Stimulated activated CD4-positive, alpha-beta T cell treated with anti-CD3 and anti-CD28 coated beads, Interleukin-1b, Interleukin-23, amount 100 ng/mL, for 24 hours (primary cell): ENCODE measurements around the gene PTGER2.

Experiments used
- DNase-seq, 4 experiments: peaks; one replicate each; pipeline ENCODE4 v3.0.0-alpha.2; 2020; ENCODE audit warnings: low read depth in 4 of 4, low spot score in 1 of 4

PTGER2 gene

GRCh38 chr14:52338051-52338681 is 24.1 kb downstream of the PTGER2 start:
- no peak for DNase-seq

- no peak for DNase-seq
These were observed 25.1 kb downstream of the PTGER2 start for GRCh38 chr14:52339262-52339661.

- DNase-seq, result no peak
These were observed 28.9 kb downstream of the PTGER2 start for GRCh38 chr14:52342849-52343596.

GRCh38 chr14:52346778-52347177 is 32.7 kb downstream of the PTGER2 start:
- DNase-seq, result no peak

GRCh38 chr14:52348279-52348678 is 34.2 kb downstream of the PTGER2 start:
- DNase-seq, result no peak

GRCh38 chr14:52348776-52349175 is 34.7 kb downstream of the PTGER2 start:
- no peak for DNase-seq

GRCh38 chr14:52349731-52350130 is 35.6 kb downstream of the PTGER2 start:
- DNase-seq, result no peak

GRCh38 chr14:52350445-52350844 is 36.3 kb downstream of the PTGER2 start:
- no peak for DNase-seq

- DNase-seq, result no peak
These were observed 37.3 kb downstream of the PTGER2 start for GRCh38 chr14:52351233-52352060.

- no peak for DNase-seq
These were observed 38.0 kb downstream of the PTGER2 start for GRCh38 chr14:52352061-52352491.

- DNase-seq, result no peak
These were observed 38.5 kb downstream of the PTGER2 start for GRCh38 chr14:52352569-52352968.

GRCh38 chr14:52354242-52354641 is 40.1 kb downstream of the PTGER2 start:
- DNase-seq, result no peak

GRCh38 chr14:52355016-52355431 is 40.9 kb downstream of the PTGER2 start:
- DNase-seq, result no peak

- DNase-seq, result no peak
These were observed 41.4 kb downstream of the PTGER2 start for GRCh38 chr14:52355526-52355925.

- no peak for DNase-seq
These were observed 41.9 kb downstream of the PTGER2 start for GRCh38 chr14:52356025-52356424.

- no peak for DNase-seq
These were observed 46.7 kb downstream of the PTGER2 start for GRCh38 chr14:52360831-52361230.

GRCh38 chr14:52363041-52363704 is 49.1 kb downstream of the PTGER2 start:
- DNase-seq, result no peak

GRCh38 chr14:52363961-52364360 is 49.8 kb downstream of the PTGER2 start:
- DNase-seq, result no peak

- DNase-seq, result no peak
These were observed 51.0 kb downstream of the PTGER2 start for GRCh38 chr14:52365071-52365470.

- DNase-seq, result no peak
These were observed 52.7 kb downstream of the PTGER2 start for GRCh38 chr14:52366796-52367315.

GRCh38 chr14:52369305-52369801 is 55.2 kb downstream of the PTGER2 start:
- DNase-seq, result no peak
